ENCODE measurements around the gene PAK3. TPM values are rescaled to one million over a fixed set of nuclear protein-coding genes. Genes with fewer than 3 reads are reported as not detected.

PAK3 gene
- total and polyA plus RNA-seq, 4 donors = 0.03 to 0.79 (median 0.26) TPM

GRCh38 chrX:111200327-111200726, 104.3 kb downstream of the PAK3 start:
- H3K4me1 ChIP-seq (ENCODE audit: control insufficient read depth in 4 of 4, insufficient read depth in 4 of 4, low read length in 3 of 4) = no peaks in the 10 kb centered on the region
- H3K9ac ChIP-seq (ENCODE audit: low read depth in 1 of 2, low read length in 2 of 2) = no peak overlapping the region
- no peaks in the 10 kb centered on the region for H3K9me3 ChIP-seq (ENCODE audit: control insufficient read depth in 4 of 4, low read length in 3 of 4)
- no peak for DNase-seq (ENCODE audit: low spot score)
- WGBS = 88% methylated on average over 3 of the region's 3 CpGs
- peaks cover 0 to 2% (median 0%) of the 10 kb centered on the region in 4 donors for H3K27me3 ChIP-seq (ENCODE audit: control insufficient read depth in 4 of 4, insufficient read depth in 4 of 4, low read length in 3 of 4)
- TF ChIP-seq YY1 (IDR thresholded peaks at IDR 0.05) (no peak), FOXA1 (IDR thresholded peaks at IDR 0.05) (no peak), EGR1 (IDR thresholded peaks at IDR 0.05; ENCODE audit: low read depth in 2 of 2) (no peak), HNF4G (IDR thresholded peaks at IDR 0.05) (no peak), GABPA (IDR thresholded peaks at IDR 0.05 in 1 of 2, conservative IDR thresholded peaks at IDR 0.05 in 1 of 2) (no peak), SP1 (IDR thresholded peaks at IDR 0.05) (no peak), FOXA2 (IDR thresholded peaks at IDR 0.05) (no peak), RAD21 (IDR thresholded peaks at IDR 0.05) (no peak), REST (IDR thresholded peaks at IDR 0.05) (no peak), ZBTB33 (IDR thresholded peaks at IDR 0.05) (no peak), TAF1 (conservative IDR thresholded peaks at IDR 0.05) (no peak), CTCF (IDR thresholded peaks at IDR 0.05; ENCODE audit: low read depth, low read length, missing input control) (no peak)
- TF ChIP-seq, protein P1, sequence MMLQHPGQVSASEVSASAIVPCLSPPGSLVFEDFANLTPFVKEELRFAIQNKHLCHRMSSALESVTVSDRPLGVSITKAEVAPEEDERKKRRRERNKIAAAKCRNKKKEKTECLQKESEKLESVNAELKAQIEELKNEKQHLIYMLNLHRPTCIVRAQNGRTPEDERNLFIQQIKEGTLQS (IDR thresholded peaks at IDR 0.05) = no peak
- no peaks in the 10 kb centered on the region for H3K36me3 ChIP-seq (ENCODE audit: control insufficient read depth in 4 of 4, insufficient read depth in 3 of 4, low read depth in 1 of 4, low read length in 3 of 4)
- H3K4me3 ChIP-seq (ENCODE audit: low read depth in 1 of 3, low read length in 3 of 3) = no peak overlapping the region
- no peak overlapping the region for H3K27ac ChIP-seq (ENCODE audit: low read depth in 1 of 2, low read length in 2 of 2)

DNA sequence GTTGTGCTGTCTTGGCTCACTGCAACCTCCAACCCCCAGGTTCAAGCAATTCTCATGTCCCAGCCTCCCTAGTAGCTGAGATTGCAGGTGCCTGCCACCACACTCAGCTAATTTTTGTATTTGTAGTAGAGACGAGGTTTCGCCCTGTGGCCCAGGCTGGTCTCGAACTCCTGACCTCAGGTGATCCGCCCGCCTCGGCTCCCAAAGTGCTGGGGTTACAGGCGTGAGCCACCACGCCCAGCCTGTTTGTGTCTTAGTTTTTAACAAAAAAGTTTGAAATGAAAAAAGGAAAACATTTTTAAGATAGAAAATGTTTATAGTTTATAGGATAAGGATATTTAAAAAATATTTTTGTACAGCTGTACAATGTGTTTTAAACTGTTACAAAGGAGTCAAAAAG, 111.9 kb downstream of the PAK3 start:
- Histone ChIP-seq H3K27ac (ENCODE audit: low read depth in 1 of 2, low read length in 2 of 2) (no peak overlapping the region), H3K27me3 (ENCODE audit: control insufficient read depth in 4 of 4, insufficient read depth in 4 of 4, low read length in 3 of 4) (peaks cover 0 to 2% (median 0%) of the 10 kb centered on the region in 4 donors), H3K4me3 (ENCODE audit: low read depth in 1 of 3, low read length in 3 of 3) (no peak overlapping the region), H3K9ac (ENCODE audit: low read depth in 1 of 2, low read length in 2 of 2) (no peak overlapping the region), H3K9me3 (ENCODE audit: control insufficient read depth in 4 of 4, low read length in 3 of 4) (no peaks in the 10 kb centered on the region), H3K4me1 (ENCODE audit: control insufficient read depth in 4 of 4, insufficient read depth in 4 of 4, low read length in 3 of 4) (no peaks in the 10 kb centered on the region), H3K36me3 (ENCODE audit: control insufficient read depth in 4 of 4, insufficient read depth in 3 of 4, low read depth in 1 of 4, low read length in 3 of 4) (no peaks in the 10 kb centered on the region)
- WGBS = 97% methylated on average over 8 of the region's 8 CpGs
- no peak for DNase-seq (ENCODE audit: low spot score)
- no peak for TF ChIP-seq MAX (IDR thresholded peaks at IDR 0.05)
- TF ChIP-seq SP1 (IDR thresholded peaks at IDR 0.05) = no peak
- no peak for TF ChIP-seq GABPA (IDR thresholded peaks at IDR 0.05 in 1 of 2, conservative IDR thresholded peaks at IDR 0.05 in 1 of 2)
- no peak for TF ChIP-seq EGR1 (IDR thresholded peaks at IDR 0.05; ENCODE audit: low read depth in 2 of 2)
- no peak for TF ChIP-seq FOXA1 (IDR thresholded peaks at IDR 0.05)
